SW480 (cell line): Measurements from ENCODE around the gene AUH.

Source experiments
- DNase-seq: peaks from one replicate; pipeline ENCODE4 v3.0.0-alpha.2; 2016; ENCODE audit warnings: low spot score

AUH gene

DNA sequence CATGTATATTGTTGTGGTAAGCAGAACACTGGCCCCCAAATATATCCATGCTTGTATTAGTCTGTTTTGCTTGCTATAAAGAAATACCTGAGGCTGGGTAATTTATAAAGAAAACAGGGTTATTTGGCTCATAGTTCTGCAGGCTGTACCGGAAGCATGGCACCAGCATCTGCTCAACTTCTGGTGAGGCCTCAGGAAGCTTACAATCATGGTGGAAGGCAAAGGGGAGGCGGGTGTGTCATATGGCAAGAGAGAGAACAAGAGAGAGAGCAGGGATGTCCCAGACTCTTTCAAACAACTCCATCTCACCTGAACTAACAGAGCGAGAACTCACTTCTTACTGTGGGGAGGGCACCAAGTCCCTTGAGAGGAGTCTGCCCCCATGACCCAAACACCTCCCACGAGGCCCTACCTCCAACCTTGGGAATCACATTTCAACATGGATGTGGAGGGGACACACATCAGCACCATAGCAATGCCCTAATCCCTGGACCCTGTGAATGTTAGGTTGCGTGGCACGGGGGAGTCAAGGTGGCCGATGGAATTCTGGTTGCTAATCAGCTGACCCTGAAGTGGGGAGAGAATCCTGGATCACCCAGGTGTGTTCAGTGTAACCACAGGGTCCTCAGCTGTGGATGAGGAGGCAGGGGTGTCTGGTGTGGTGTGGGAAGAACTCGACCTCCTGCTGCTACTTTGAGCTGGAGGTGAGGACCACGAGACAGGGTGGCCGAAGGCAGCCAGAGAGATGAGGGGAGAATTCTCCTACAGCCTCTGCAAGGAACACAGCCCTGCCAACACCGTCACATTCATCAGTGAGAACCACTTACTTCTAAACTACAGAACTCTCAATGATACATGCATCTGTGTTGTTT is 172.8 kb downstream of the AUH start:
- no peak for DNase-seq

DNA sequence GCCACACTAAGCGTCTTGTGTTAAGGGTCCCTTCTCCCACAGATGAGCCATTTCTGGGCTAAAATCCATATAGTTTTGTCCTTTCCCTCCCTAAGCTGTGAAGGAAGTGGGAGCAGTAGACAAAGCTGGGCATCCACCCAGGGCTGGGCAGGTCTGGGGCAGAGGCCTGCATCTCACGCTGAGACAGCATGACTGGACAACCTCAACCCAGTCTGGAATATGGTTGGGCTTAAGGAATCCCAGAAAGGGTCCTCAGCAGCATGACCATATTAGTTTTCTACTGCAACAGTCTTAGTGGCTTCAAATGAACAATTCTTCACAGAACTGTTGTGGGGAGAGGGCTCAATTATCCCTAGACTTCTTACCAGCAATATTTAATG is 173.8 kb downstream of the AUH start:
- no peak for DNase-seq

DNA sequence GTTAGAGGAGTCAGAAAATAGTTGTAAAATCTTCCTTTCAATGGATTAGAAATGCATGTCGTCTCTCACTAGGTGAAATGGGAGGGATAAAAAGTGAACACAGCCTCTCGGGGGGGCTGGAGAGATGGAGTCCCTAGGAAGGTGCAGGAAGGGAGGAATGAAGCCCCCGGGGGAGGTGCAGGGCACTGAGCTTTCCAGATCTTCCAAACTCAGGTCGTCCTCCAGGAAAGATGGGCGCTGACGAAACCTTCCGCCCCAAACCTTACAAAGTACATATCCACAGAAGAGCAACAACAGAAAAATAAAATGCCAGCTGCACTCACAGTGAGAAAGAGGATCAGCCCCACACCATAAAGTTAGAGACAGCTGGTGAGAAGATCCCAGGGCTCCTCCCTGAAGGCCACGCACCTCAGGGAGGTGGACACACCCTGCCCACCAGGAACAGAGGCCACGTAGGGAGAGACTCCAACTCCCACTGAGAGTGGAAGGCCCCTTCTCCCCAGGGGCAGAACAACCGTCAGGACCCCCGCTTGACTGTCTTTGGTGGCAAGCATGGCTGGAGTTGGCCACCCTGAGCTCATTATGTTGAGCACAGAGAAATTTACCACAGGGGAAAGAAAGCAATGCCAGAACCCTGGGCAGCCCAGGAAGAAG is 174.3 kb downstream of the AUH start:
- DNase-seq: no peak

DNA sequence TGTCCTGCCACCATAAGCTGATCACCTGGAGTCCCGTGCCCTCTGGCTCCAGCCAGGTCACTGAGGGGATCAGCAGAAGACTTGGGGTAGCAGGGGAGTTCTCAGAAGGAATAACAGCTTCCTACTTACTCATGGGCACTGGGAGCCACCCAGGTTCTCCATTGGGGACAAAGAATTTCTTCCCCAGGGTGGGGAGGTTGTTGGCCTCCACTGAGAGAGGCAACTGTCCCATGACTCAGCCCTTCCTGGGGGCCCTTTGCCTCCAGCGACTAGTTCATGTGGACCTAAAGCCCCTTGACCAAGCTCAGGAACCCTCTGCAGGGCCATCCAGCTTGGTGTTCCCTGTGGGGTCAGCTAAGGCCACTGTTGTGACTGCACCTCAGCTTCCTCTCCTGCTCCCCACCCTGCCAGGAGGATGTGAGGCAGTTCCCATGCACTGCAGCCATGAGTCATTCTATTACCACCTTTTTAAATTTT is 175.0 kb downstream of the AUH start:
- DNase-seq: no peak

DNA sequence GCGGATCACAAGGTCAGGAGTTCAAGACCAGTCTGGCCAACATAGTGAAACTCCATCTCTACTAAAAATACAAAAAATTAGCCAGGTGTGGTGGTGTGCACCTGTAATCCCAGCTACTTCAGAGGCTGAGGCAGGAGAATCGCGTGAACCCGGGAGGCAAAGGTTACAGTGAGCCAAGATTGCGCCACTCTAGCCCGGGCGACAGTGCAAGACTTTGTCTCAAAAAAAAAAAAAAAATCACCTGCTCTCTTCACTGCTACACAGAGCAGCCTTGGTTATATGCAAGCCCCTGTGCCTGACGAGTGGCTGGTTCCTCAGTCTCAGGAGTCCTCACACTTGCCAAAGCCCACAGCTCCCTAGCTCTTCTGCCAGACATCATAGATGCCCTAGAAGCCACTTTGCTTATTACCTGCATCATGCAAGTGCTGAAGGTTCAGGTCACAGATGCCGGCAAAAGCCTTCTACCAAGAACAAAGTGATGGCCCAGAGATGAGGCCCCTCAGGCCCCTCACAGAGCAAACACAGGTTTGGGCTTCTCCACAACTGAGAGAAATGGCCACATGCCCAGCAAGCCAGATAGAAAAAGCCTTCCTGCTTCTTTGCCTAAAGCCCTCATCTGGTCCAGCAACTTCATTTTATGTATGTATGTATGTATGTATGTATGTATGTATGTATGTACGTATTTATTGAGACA is 176.4 kb downstream of the AUH start:
- DNase-seq: no peak

DNA sequence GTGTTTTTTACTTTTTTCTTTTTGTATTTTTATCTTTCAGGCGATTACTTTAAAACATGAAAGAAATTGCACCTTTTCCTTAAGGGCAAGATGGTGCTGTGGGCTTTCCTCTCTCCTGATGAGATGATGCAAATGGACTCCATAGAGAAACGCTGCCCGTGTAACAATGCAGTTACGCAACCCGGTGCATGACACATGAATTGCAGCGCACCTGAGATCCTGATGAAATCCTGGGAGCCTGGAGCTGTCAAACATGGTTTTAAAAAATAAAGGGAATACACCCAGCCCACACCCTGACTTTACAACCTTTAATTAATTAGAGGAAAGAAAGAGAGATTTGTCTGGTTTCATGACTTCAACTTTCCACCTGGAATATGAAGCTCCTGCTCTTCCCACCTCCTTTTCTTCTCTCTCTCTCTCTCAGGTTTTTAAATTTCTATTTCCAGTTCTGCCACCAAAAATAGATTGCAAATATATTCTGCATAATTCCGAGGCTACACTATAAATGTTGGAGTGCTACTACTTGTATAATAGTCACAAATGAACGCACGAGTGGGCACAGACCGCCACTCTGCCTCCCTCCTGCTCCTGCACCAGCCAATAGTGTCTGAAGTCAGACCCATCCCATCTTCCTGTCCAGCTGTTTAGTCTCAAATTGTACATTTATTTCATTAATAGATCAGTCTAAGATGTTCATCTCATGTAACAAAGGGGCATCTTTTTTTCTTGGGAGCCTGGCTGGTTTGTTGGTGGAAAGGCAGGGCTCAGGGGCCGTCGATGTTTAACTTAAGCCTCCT is 179.1 kb downstream of the AUH start:
- peak; percentile 71 for DNase-seq

DNA sequence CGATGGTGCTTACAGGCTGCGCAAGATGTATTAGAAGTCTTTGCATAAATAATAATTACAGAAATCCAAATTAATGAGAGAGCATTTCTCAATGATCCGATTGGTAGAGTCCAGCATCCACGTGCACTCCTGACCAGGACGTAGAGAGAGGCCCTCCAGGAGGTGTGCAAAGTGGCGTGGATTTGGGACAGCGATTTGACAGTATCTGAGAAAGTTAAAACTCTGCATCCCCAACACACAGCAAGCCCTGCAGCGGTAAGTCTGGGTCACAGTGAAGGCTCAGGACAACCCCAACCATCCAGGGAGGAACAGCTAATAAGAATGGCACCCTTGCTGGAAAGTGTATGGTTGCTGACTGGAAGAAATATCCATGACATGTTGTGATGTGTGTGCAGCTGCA is 180.2 kb downstream of the AUH start:
- DNase-seq: no peak

DNA sequence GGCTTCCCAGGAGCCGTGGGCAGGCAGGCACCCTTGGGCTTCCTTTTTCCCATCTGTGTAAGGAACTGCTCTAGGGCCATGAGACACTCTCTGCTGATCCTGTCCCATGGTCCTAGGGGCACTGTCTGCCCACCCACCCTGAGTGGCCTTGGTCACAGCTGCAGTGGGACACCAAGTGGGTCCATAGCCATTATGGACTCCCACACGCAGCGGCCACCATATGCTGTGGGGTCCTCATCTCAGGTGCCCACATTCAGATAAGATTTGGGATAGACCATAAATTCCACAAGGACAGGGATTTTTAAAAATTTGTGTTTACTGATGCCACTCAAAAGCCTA is 180.8 kb downstream of the AUH start:
- no peak for DNase-seq

DNA sequence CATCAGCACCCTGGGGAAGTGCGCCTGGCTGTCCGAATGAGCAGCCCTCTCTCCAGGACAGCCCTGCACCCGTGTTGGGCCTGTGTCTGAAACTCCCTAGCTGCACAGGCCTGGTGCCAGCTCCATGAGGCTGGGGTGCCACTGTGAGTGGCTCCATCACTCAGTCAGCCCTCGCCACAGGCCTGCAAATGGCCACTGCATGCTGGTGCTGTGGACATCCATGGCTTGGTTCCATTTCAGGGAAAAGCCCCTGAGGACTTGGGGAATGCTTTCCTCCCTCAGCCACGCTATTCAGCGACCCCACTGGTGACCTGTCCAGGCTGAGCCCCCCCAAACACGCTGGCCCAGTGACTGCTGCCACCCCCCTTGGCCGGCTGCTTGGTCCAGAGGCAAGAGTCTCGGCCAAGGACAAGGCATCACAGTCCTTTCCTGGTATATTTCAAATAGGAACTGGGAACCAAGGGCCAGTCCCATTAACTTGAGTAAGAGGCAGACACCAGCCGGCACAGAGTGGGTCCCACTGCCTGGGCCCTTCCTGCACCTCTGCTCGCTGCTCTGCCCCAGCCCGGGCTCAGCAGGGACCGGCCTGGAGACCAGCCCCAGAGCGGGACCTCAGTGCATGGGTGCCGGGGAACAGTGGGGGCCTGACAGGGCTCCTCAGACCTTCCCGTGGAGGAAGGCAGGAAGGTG is 181.3 kb downstream of the AUH start:
- no peak for DNase-seq

DNA sequence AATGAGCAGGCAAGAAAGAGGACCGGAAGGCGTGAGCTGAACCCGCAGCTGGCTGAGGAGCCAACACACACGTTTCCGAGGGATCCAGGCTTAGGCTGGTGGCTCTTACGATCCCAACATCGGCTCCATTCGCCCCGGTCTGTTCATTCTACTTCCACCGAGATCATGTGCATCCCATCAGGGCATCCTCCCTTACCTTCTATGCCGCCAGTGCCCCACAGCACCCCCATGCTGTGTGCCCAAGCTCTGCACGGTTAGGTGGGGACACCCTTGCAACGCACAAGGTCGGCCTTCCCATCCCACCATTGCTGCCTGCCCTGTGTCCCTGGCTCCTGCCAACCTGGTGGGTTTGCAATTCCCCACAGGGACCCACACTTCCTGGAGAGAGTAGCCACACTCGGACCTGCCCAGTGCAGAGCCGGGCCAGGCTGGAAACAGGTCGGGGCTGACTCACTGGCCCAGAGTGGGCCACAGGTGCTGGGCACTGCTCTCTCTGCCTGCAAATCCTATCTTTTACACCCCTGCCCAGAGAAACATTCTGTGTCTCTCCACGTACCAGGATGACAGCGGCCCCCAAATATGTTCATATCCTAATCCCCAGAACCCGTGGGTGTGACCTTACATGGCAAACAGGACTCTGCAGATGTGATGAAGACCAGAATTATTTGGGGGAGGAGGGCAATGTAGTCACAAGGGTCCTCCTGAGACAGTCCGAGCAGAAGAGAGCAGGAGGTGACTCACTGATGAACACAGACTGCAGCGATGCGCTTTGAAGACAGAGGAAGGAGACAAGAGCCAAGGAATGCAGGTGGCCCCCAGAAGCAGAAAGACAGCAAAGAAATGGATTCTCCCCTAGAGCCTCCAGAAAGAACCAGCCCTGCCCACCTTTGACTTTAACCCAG is 182.2 kb downstream of the AUH start:
- no peak for DNase-seq

DNA sequence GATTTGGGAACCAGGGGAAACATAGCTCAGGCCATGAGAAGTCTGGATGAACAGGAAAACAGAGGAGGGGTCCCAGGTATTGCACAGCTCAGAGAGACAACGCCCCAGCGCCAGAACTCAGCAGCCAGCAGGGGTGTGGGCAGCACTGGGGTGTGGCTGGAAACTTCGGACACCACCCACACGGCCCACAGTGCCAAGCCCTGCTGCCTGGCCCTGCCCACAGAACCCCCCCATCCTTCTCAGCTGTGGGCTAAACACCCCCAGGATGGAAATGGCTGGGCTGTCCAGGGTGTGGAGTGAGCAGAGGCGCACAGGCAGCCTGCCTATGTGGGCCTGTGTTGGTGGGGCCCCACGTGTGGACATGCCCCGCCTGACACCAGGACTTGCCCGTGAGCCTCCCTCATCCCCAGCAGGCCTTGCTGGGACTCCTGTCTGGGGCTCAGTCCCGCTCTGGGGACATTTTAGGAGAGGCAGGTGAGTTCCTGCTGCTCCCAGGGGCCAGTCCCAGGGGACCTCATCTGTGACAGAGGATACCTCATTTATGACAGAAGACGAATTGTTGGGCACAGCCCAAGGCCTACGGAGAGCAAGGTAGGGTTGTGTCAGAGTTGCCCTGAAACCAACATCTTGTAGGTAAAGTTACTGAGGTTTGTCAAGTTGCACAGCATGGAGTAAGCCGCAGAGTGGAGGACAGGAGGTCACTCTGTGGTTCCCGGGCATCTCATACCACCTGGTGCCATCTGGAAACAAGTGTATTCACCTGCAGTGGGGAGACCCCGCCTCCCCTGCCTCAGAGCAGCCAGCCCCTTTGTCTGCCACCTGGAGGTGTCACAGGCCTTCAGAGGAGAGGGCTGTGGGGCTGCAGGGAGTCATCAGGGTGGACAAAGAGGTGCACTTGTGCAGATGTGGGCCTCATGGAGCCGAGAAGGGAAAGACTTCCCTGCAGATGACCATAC is 183.2 kb downstream of the AUH start:
- DNase-seq: no peak

DNA sequence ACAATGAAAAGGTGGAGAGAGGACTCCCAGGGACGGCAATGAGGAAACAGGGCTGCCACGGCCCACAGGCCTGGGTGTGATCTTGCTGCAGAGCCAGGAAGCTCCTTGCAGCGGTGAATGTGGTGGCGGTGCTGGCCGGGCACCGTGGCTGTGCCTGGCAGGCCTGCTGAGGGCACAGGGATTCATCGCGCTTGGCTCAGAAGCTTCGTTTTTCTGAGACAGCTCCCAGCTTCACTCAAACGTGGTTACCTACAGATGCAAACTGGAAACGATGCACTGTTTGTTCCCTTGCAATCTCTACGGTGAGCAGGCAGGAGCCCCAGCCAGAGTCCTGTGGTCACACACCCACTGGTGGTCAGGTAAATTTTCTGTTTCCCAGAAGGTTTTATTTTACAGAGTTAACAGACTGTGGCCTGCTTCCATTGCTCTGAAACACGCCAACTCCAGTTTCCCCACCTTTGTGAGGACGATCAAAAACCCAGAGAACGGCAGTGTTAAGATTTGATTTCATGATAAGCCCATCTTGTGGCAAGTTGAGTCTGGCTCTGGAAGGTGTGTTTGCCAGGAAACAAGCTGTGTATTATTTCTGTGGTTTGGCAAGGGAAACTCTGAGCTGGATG is 183.9 kb downstream of the AUH start:
- DNase-seq: peak; percentile 45

DNA sequence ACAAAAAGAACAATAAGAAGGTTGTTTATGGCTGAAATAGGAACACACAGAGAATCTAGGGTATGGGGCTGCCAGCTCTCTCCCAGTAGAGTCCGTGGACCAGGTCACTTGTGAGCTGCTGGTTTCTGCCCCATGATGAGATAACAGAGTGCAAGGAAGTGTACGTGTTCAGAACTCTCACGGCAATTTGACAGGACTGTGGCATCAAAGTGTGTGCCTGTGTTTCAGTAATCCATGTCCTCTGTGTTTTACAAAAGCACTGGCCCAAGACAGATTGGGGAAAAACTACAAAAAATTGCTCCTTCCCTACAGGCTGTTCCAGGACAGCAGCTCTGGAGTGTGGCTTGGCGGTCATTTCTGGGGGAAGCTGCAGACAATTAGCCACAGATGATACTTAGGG is 184.6 kb downstream of the AUH start:
- DNase-seq: no peak

DNA sequence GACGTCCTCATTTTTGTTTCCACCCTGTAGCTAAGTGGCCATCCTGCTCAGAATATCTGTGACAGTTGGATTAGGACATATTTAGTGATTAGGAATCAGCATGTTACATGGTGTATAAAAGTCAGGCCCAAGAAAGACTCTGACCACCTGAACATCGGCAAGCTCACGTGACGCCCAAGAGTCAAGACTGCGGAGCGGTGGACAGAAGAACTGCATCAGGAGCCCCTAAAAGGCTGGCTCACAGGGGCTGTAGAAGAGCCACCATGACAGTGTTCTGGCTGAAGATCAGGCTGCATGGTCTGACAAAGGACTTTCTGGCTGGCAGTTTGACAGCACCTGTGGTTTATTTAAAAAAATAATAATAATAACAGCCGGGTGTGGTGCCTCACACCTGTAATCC is 185.3 kb downstream of the AUH start:
- DNase-seq: no peak

DNA sequence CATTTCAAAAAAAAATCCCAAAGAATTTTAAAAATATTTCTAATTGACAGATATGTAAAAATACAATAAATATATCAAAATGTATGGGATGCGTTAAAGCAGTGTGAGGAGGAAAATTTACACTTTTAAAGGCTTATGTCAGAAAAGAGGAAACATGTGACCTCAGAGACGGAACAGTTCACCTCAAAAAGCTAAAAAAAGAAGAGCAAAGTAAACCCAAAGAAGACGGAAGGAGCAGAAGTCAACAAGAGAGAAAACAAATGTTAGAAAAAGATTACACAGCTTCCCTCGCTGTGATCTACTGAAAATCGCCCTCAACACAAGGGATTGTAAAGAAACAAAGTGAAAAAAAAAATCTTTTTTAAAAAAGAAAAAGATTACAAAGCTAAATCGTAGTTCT is 186.9 kb downstream of the AUH start:
- no peak for DNase-seq

DNA sequence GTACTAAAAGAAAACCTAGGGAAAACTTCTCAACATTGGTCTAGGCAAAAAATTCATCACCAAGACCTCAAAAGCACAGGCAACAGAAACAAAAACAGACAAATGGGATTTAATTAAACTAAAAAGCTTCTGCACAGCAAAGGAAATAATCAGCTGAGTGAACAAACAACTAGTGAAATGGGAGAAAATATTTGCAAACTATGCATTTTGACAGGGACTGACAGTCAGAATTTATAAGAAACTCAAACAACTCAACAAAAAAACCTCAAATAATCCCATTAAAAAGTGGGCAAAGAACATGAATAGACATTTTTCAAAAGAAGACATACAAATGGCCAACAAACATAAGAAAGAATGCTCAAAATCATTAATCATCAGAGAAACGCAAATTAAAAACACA is 189.4 kb downstream of the AUH start:
- DNase-seq: no peak

DNA sequence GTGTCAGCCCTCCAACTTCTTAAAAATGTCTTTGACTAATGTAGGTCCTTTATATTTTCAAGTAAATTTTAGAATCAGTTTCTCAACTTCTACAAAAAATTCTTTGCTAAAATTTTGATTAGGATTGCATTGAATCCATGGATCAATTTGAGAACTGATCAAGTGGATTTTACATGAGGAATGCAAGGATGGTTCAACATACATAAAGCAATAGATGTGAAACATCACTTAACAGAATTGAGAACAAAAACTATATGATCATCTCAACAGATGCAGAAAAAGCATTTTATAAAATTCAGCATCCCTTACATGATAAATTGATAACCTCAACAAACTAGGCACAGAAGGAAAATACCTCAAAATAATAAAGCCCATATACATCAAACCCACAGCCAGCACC is 190.8 kb downstream of the AUH start:
- DNase-seq: no peak

DNA sequence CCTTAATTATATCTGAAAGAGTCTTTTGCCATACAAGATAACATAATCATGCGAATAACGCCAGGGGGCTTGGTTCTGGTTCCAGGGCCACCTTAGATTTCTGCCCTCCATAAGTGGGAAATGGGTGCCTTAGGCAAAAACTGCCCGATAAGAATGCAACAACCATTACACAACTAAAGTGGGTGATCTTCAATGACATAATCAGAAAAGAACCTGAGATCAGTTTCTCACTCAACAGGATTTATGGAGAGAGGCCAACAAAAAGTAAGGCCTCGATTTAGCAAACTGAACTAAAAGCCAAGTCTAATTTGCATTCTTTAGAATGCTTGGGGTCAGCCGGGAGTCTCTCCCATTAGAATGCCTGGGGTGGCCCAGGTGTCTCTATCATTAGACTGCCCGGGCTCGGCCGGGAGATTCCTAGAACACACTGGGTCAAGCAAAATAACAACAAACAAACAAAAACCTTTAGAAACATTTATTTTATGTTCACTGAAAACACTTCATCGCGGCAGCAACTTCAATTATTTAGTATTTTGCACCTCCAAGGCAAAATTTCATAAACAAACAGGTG is 194.8 kb downstream of the AUH start:
- no peak for DNase-seq
